T-cell (primary cell): ENCODE data around the gene ERC2. TPM values are rescaled to one million over a fixed set of nuclear protein-coding genes. Genes with fewer than 3 reads are reported as not detected.
A peak's percentile ranks its signal among the peaks of the same experiment; 100 is the strongest.

ENCODE experiments used
- ATAC-seq, 4 experiments: fragments of 200-7000 bp in 3 of 4; fragments of 150-1000 bp in 1 of 4; cut with Tn5 transposase; replicated peaks in 1 of 4; 1 replicate in 3 of 4; 2 replicates in 1 of 4; pipeline ENCODE4 v1.10.0; 2021; ENCODE audit warnings: moderate library complexity in 3 of 4, mild to moderate bottlenecking in 2 of 4, moderate number of reproducible peaks in 1 of 4
- CTCF ChIA-PET, 2 donors: fragments of 300-600 bp; sonication (Branson Sonifier 250); formaldehyde crosslinking; loops; one replicate each; lab custom pipeline; 2022; ENCODE audit warnings: antibody characterized with exemption in 2 of 2; lab: Charles Lee
- POLR2A ChIA-PET, 2 donors: fragments of 300-600 bp; sonication (Branson Sonifier 250); formaldehyde crosslinking; loops; one replicate each; lab custom pipeline; 2022; ENCODE audit warnings: antibody characterized with exemption in 2 of 2; lab: Charles Lee
- DNase-seq, 35 experiments: peaks; one replicate each; pipeline versions ENCODE4 v3.0.0 to v3.0.0-alpha.2; 2013 to 2023
- H3K27ac ChIP-seq: one replicate; pipeline ENCODE4 v1.5.1; 2013; ENCODE audit warnings: low read length
- H3K27me3 ChIP-seq, 2 experiments: replicated peaks in 1 of 2; 1 replicate in 1 of 2; 2 replicates in 1 of 2; pipeline versions ENCODE4 v1.6.1 to v1.7.0; 2013; ENCODE audit warnings: low read length in 1 of 2, mixed read lengths in 1 of 2; ENCODE audit not compliant: control insufficient read depth in 2 of 2, insufficient read depth in 2 of 2; ENCODE audit errors: extremely low read depth in 1 of 2
- H3K36me3 ChIP-seq, 2 donors: 1 replicate in 1 of 2; 2 replicates in 1 of 2; pipeline versions ENCODE4 v1.6.1 to v1.7.0; 2013; ENCODE audit warnings: low read length in 1 of 2; ENCODE audit not compliant: control insufficient read depth in 2 of 2, insufficient read depth in 1 of 2; ENCODE audit errors: extremely low read depth in 1 of 2
- H3K4me1 ChIP-seq, 2 experiments: 1 replicate in 1 of 2; 2 replicates in 1 of 2; pipeline versions ENCODE4 v1.6.1 to v1.7.0; 2013; ENCODE audit warnings: low read length in 2 of 2, mixed read lengths in 1 of 2; ENCODE audit not compliant: insufficient read depth in 2 of 2, control insufficient read depth in 1 of 2; ENCODE audit errors: extremely low read depth in 1 of 2
- H3K4me3 ChIP-seq, 2 donors: 1 replicate in 1 of 2; 2 replicates in 1 of 2; pipeline versions ENCODE4 v1.5.1 to v1.7.0; 2013; ENCODE audit warnings: mild to moderate bottlenecking in 2 of 2, low read length in 1 of 2, moderate library complexity in 1 of 2; ENCODE audit not compliant: control insufficient read depth in 1 of 2; ENCODE audit errors: extremely low read depth in 1 of 2
- H3K9me3 ChIP-seq: 2 replicates; pipeline ENCODE4 v1.7.0; 2013
- H3K27ac Mint-ChIP-seq, 2 donors: one replicate each; pipeline ENCODE4 v1.8.0; 2020 to 2021; ENCODE audit warnings: mild to moderate bottlenecking in 2 of 2, mixed read lengths in 2 of 2
- H3K27me3 Mint-ChIP-seq, 2 donors: one replicate each; pipeline ENCODE4 v1.8.0; 2021 to 2022; ENCODE audit warnings: mixed read lengths in 2 of 2
- H3K36me3 Mint-ChIP-seq: one replicate; pipeline ENCODE4 v1.8.0; 2021; ENCODE audit warnings: mixed read lengths
- H3K4me1 Mint-ChIP-seq, 3 donors: one replicate each; pipeline ENCODE4 v1.8.0; 2020 to 2022; ENCODE audit warnings: mixed read lengths in 3 of 3, mild to moderate bottlenecking in 1 of 3
- H3K4me3 Mint-ChIP-seq, 3 donors: one replicate each; pipeline ENCODE4 v1.8.0; 2020 to 2022; ENCODE audit warnings: mild to moderate bottlenecking in 3 of 3, mixed read lengths in 3 of 3, moderate library complexity in 3 of 3
- H3K9me3 Mint-ChIP-seq, 3 donors: one replicate each; pipeline ENCODE4 v1.8.0; 2020 to 2022; ENCODE audit warnings: mixed read lengths in 3 of 3
- WGBS: methylation state at CpG from one replicate; pipeline ENCODE4 v1.1.5; 2013; ENCODE audit warnings: missing lambda C conversion rate; ENCODE audit not compliant: insufficient coverage; 5-methylcytosine and 5-hydroxymethylcytosine counted together
- total RNA-seq, 35 experiments: library from RNA in 6 of 35; stranded (reverse) in 6 of 35; fragments of 120-200 nt in 1 of 35; gene quantifications; one replicate each; pipeline versions ENCODE4 v1.2.1 to v1.2.4 and lab custom pipeline; 2013 to 2026

Gene ERC2
- total RNA-seq, 5 donors from 2014 or later (not counting 1 experiment from before 2014, with no cell fraction given), result not detected

GRCh38 chr3:55491296-55491816 is 976.9 kb downstream of the ERC2 start:
- ChIA-PET CTCF (no interaction called here), POLR2A (no interaction called here)
- Histone ChIP-seq H3K36me3 (no peaks in the 10 kb centered on the region), H3K4me1 (peaks cover 12 to 14% of the 10 kb centered on the region in 2 experiments), H3K9me3 (no peaks in the 10 kb centered on the region), H3K27ac (no peak overlapping the region), H3K27me3 (peaks cover 4 to 29% of the 10 kb centered on the region in 2 experiments), H3K4me3 (no peak overlapping the region)
- Mint-ChIP-seq H3K36me3 (no peaks in the 10 kb centered on the region), H3K4me1 (peaks cover 14 to 19% (median 15%) of the 10 kb centered on the region in 3 donors), H3K9me3 (no peaks in the 10 kb centered on the region), H3K27ac (no peak overlapping the region), H3K4me3 (no peak overlapping the region), H3K27me3 (peaks cover 31 to 46% of the 10 kb centered on the region in 2 donors)
- 91% methylated on average over 4 of the region's 7 CpGs for whole genome bisulfite sequencing
- ATAC-seq, result no peak
- DNase-seq, result no peak

- Mint-ChIP-seq H3K9me3 (no peaks in the 10 kb centered on the region), H3K4me3 (peak overlapping the region in 1 of 3 donors; percentile 70), H3K4me1 (peaks cover 16 to 23% (median 19%) of the 10 kb centered on the region in 3 donors), H3K27me3 (peaks cover 34 to 54% of the 10 kb centered on the region in 2 donors), H3K27ac (no peak overlapping the region), H3K36me3 (no peaks in the 10 kb centered on the region)
- Histone ChIP-seq H3K27ac (no peak overlapping the region), H3K4me1 (peaks cover 18 to 21% of the 10 kb centered on the region in 2 experiments), H3K27me3 (peaks cover 4 to 39% of the 10 kb centered on the region in 2 experiments), H3K9me3 (no peaks in the 10 kb centered on the region), H3K4me3 (no peak overlapping the region), H3K36me3 (no peaks in the 10 kb centered on the region)
- 40% methylated on average over 1 of the region's 3 CpGs for WGBS
- DNase-seq (no peak), ATAC-seq (no peak)
- ChIA-PET POLR2A (no interaction called here), CTCF (no interaction called here)
Observed at GRCh38 chr3:55490276-55490913, 977.9 kb downstream of the ERC2 start.

- H3K4me1 Mint-ChIP-seq, result peaks cover 16 to 26% (median 21%) of the 10 kb centered on the region in 3 donors
- peak overlapping the region in 1 of 3 donors; percentile 70 for H3K4me3 Mint-ChIP-seq
- no peak for ATAC-seq
- Histone ChIP-seq H3K27me3 (peaks cover 5 to 45% of the 10 kb centered on the region in 2 experiments), H3K4me1 (peaks cover 21 to 23% of the 10 kb centered on the region in 2 experiments), H3K27ac (no peak overlapping the region), H3K4me3 (no peak overlapping the region), H3K9me3 (no peaks in the 10 kb centered on the region), H3K36me3 (no peaks in the 10 kb centered on the region)
- H3K27ac Mint-ChIP-seq, result peak overlapping the region in 1 of 2 donors; percentile 55
- peaks cover 36 to 58% of the 10 kb centered on the region in 2 donors for H3K27me3 Mint-ChIP-seq
- DNase-seq, result no peak
- ChIA-PET POLR2A (no interaction called here), CTCF (no interaction called here)
- no peaks in the 10 kb centered on the region for H3K9me3 Mint-ChIP-seq
- no peaks in the 10 kb centered on the region for H3K36me3 Mint-ChIP-seq
- WGBS, result 8% methylated on average over 6 of the region's 17 CpGs
Observed at GRCh38 chr3:55489798-55490132, 978.5 kb downstream of the ERC2 start.

GRCh38 chr3:55488398-55489055 is 979.7 kb downstream of the ERC2 start:
- H3K36me3 ChIP-seq, result no peaks in the 10 kb centered on the region
- ATAC-seq (peak in 1 of 4 experiments; percentile 44), DNase-seq (peak in 1 of 35 experiments; percentile 18)
- WGBS, result 6% methylated on average over 25 of the region's 30 CpGs
- peak overlapping the region in 1 of 2 donors; percentile 83 for H3K4me3 ChIP-seq
- H3K27me3 ChIP-seq, result peaks cover 11 to 57% of the 10 kb centered on the region in 2 experiments
- Mint-ChIP-seq H3K9me3 (no peaks in the 10 kb centered on the region), H3K36me3 (no peaks in the 10 kb centered on the region), H3K27ac (no peak overlapping the region), H3K4me1 (peaks cover 16 to 26% (median 21%) of the 10 kb centered on the region in 3 donors), H3K27me3 (peaks cover 44 to 70% of the 10 kb centered on the region in 2 donors), H3K4me3 (peak overlapping the region in 2 of 3 donors; percentile 39 to 70)
- H3K9me3 ChIP-seq, result no peaks in the 10 kb centered on the region
- H3K27ac ChIP-seq, result no peak overlapping the region
- ChIA-PET POLR2A (no interaction called here), CTCF (no interaction called here)
- peaks cover 21 to 27% of the 10 kb centered on the region in 2 experiments for H3K4me1 ChIP-seq

- H3K27ac Mint-ChIP-seq, result no peak overlapping the region
- ChIA-PET POLR2A (no interaction called here), CTCF (no interaction called here)
- ATAC-seq, result no peak
- no peak overlapping the region for H3K27ac ChIP-seq
- no peaks in the 10 kb centered on the region for H3K9me3 ChIP-seq
- H3K4me1 Mint-ChIP-seq, result peaks cover 16 to 26% (median 21%) of the 10 kb centered on the region in 3 donors
- no peaks in the 10 kb centered on the region for H3K9me3 Mint-ChIP-seq
- DNase-seq, result no peak
- H3K4me3 Mint-ChIP-seq, result peak overlapping the region; percentile 17 to 70 (median 53)
- peaks cover 21 to 29% of the 10 kb centered on the region in 2 experiments for H3K4me1 ChIP-seq
- 1% methylated on average over 55 of the region's 71 CpGs for WGBS
- H3K36me3 Mint-ChIP-seq, result no peaks in the 10 kb centered on the region
- H3K4me3 ChIP-seq, result peak overlapping the region in 1 of 2 donors; percentile 91
- H3K36me3 ChIP-seq, result no peaks in the 10 kb centered on the region
- H3K27me3 ChIP-seq, result peaks cover 11 to 66% of the 10 kb centered on the region in 2 experiments
- peaks cover 49 to 76% of the 10 kb centered on the region in 2 donors for H3K27me3 Mint-ChIP-seq
Observed at GRCh38 chr3:55487381-55488241, 980.7 kb downstream of the ERC2 start.
